HCT116 (cell line): ENCODE measurements around the gene FATE1. TPM values are rescaled to one million over a fixed set of nuclear protein-coding genes. Genes with fewer than 3 reads are reported as not detected.

ENCODE experiments used
- ATAC-seq: fragments of 200-7000 bp; cut with Tn5 transposase; 2 replicates; pipeline ENCODE4 v1.9.1; 2020; ENCODE audit warnings: mild to moderate bottlenecking, moderate library complexity
- BruUV-seq: library from RNA; stranded (reverse); fragments of 400-500 nt; replicated peaks from 2 replicates; lab custom pipeline; 2021; lab: Mats Ljungman, UMichigan
- CTCF ChIA-PET: fragments of 300-600 bp; sonication (Branson Sonifier 250); formaldehyde crosslinking; loops from one replicate; lab custom pipeline; 2021; ENCODE audit warnings: antibody characterized with exemption; lab: Charles Lee
- POLR2A ChIA-PET: fragments of 300-600, 350-600 bp; sonication (Branson Sonifier 250); formaldehyde crosslinking; loops from one replicate; lab custom pipeline; 2021; ENCODE audit warnings: antibody characterized with exemption; lab: Charles Lee
- RAD21 ChIA-PET, 2 experiments: fragments of 300-600 bp; sonication (Branson Sonifier 250); formaldehyde crosslinking; loops; one replicate each; lab custom pipeline; 2023; ENCODE audit warnings: low total read pairs in 2 of 2; ENCODE audit not compliant: uncharacterized antibody in 2 of 2, unreplicated experiment in 2 of 2, low non-redundant PET in 1 of 2; lab: Charles Lee
- DNase-seq: peaks from one replicate; pipeline ENCODE4 v3.0.0-alpha.2; 2010; ENCODE audit warnings: low read depth, low spot score
- H2AFZ ChIP-seq: fragments of 200-600 bp; shearing (Covaris generic), sonication (generic); 2 replicates; pipeline ENCODE4 v1.6.1; 2017; ENCODE audit warnings: low read depth, mixed run types, mixed read lengths, antibody characterized with exemption, low read length; ENCODE audit not compliant: poor library complexity, severe bottlenecking
- H3K27ac ChIP-seq: 2 replicates; pipeline ENCODE4 v1.5.1; 2012; ENCODE audit warnings: low read depth, low read length
- H3K27me3 ChIP-seq: fragments of 200-600 bp; sonication (generic); 2 replicates; pipeline ENCODE4 v1.6.1; 2016; ENCODE audit warnings: mixed run types, low read length, mixed read lengths; ENCODE audit not compliant: insufficient read depth
- H3K36me3 ChIP-seq, 2 experiments: fragments of 200-500 bp in 1 of 2; fragments of 200-600 bp in 1 of 2; sonication (Bioruptor generic) in 1 of 2; sonication (generic) in 1 of 2; 2 replicates each; pipeline versions ENCODE4 v1.5.1 to v1.6.1; 2014 to 2016; ENCODE audit warnings: low read length in 2 of 2, inconsistent platforms in 1 of 2, mixed read lengths in 1 of 2, mixed run types in 1 of 2; ENCODE audit not compliant: insufficient read depth in 2 of 2, control insufficient read depth in 1 of 2
- H3K4me1 ChIP-seq, 2 experiments: fragments of 200-600 bp in 1 of 2; sonication (generic) in 1 of 2; 2 replicates each; pipeline versions ENCODE4 v1.5.1 to v1.6.1; 2012 to 2017; ENCODE audit warnings: low read length in 2 of 2, inconsistent platforms in 1 of 2, mild to moderate bottlenecking in 1 of 2, mixed read lengths in 1 of 2, mixed run types in 1 of 2, moderate library complexity in 1 of 2; ENCODE audit not compliant: insufficient read depth in 2 of 2, control insufficient read depth in 1 of 2
- H3K4me2 ChIP-seq: fragments of 200-600 bp; sonication (generic); 2 replicates; pipeline ENCODE4 v1.6.1; 2017; ENCODE audit warnings: mixed run types, low read length, mixed read lengths
- H3K4me3 ChIP-seq, 2 experiments: fragments of 200-600 bp in 1 of 2; sonication (generic) in 1 of 2; replicated peaks in 1 of 2; 2 replicates each; pipeline ENCODE4 v1.5.1; 2011 to 2016; ENCODE audit warnings: low read length in 2 of 2, control low read depth in 1 of 2, low read depth in 1 of 2, mild to moderate bottlenecking in 1 of 2, mixed read lengths in 1 of 2, mixed run types in 1 of 2
- H3K79me2 ChIP-seq: fragments of 200-600 bp; sonication (generic); 2 replicates; pipeline ENCODE4 v1.6.1; 2017; ENCODE audit warnings: mild to moderate bottlenecking, mixed run types, low read length, moderate library complexity, mixed read lengths; ENCODE audit not compliant: insufficient read depth
- H3K9ac ChIP-seq: fragments of 200-600 bp; sonication (generic); 2 replicates; pipeline ENCODE4 v1.6.1; 2016; ENCODE audit warnings: low read length, mixed read lengths
- H3K9me2 ChIP-seq: fragments of 200-600 bp; sonication (generic), shearing (Covaris generic); 2 replicates; pipeline ENCODE4 v1.6.1; 2017; ENCODE audit warnings: mixed run types, mild to moderate bottlenecking, moderate library complexity; ENCODE audit not compliant: insufficient read depth
- H3K9me3 ChIP-seq, 2 experiments: fragments of 200-500 bp in 1 of 2; fragments of 200-600 bp in 1 of 2; sonication (Bioruptor generic) in 1 of 2; sonication (generic) in 1 of 2; 2 replicates each; pipeline ENCODE4 v1.6.1; 2014 to 2017; ENCODE audit warnings: low read length in 2 of 2, mixed read lengths in 2 of 2, inconsistent platforms in 1 of 2, low read depth in 1 of 2, mild to moderate bottlenecking in 1 of 2, mixed run types in 1 of 2, moderate library complexity in 1 of 2; ENCODE audit not compliant: control insufficient read depth in 1 of 2, insufficient read depth in 1 of 2
- H4K20me1 ChIP-seq: fragments of 200-600 bp; sonication (generic), shearing (Covaris generic); 2 replicates; pipeline ENCODE4 v1.6.1; 2017; ENCODE audit warnings: mixed run types, mild to moderate bottlenecking, moderate library complexity; ENCODE audit not compliant: insufficient read depth
- ELF1 ChIP-seq: IDR thresholded peaks from 2 replicates; pipeline ENCODE4 v1.6.1; 2012; ENCODE audit warnings: low read depth, borderline replicate concordance
- intact Hi-C: fragments of 100-400 bp; cut with micrococcal nuclease; formaldehyde crosslinking; loops from 2 replicates; pipeline ENCODE4 v1.10.0; 2022
- total RNA-seq: library from RNA; stranded (reverse); gene quantifications from one replicate; pipeline ENCODE4 v1.2.1, GENCODE V29; 2021; ENCODE audit not compliant: unreplicated experiment
- TF ChIP-seq, protein P1 (sequence below): IDR thresholded peaks from 2 replicates; pipeline ENCODE4 v1.6.1; 2012
- TF ChIP-seq, protein P2 (sequence below): IDR thresholded peaks from 2 replicates; pipeline ENCODE4 v1.6.1; 2011; ENCODE audit warnings: mild to moderate bottlenecking, low read length, moderate library complexity; ENCODE audit not compliant: insufficient replicate concordance; ENCODE audit errors: extremely low read depth
- TF ChIP-seq, protein P3 (sequence below), 3 experiments: fragments of 200-600 bp in 1 of 3; sonication (generic) in 1 of 3; IDR thresholded peaks in 2 of 3; conservative IDR thresholded peaks in 1 of 3; 2 replicates each; pipeline ENCODE4 v1.5.1; 2012 to 2017; ENCODE audit warnings: low read depth in 2 of 3, low read length in 2 of 3, antibody characterized with exemption in 1 of 3, borderline replicate concordance in 1 of 3, control low read depth in 1 of 3, mild to moderate bottlenecking in 1 of 3, mixed read lengths in 1 of 3, mixed run types in 1 of 3, moderate library complexity in 1 of 3; ENCODE audit not compliant: insufficient read depth in 1 of 3

FATE1 gene
- total RNA-seq, 1 experiment from 2014 or later: not detected

- H3K4me2 ChIP-seq: no peak overlapping the region
- no peaks in the 10 kb centered on the region for H3K4me1 ChIP-seq
- no peaks in the 10 kb centered on the region for H3K79me2 ChIP-seq
- DNase-seq (no peak), ATAC-seq (no peak)
- H2AFZ ChIP-seq: no peak overlapping the region
- no peaks in the 10 kb centered on the region for H3K27me3 ChIP-seq
- H3K9me2 ChIP-seq: no peaks in the 10 kb centered on the region
- no peak overlapping the region for H3K4me3 ChIP-seq
- no peak overlapping the region for H3K9ac ChIP-seq
- H4K20me1 ChIP-seq: no peaks in the 10 kb centered on the region
- ChIA-PET POLR2A (no interaction called here), RAD21 (no interaction called here), CTCF (no interaction called here)
- TF ChIP-seq, protein P1, sequence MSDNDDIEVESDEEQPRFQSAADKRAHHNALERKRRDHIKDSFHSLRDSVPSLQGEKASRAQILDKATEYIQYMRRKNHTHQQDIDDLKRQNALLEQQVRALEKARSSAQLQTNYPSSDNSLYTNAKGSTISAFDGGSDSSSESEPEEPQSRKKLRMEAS: no peak
- TF ChIP-seq, protein P2, sequence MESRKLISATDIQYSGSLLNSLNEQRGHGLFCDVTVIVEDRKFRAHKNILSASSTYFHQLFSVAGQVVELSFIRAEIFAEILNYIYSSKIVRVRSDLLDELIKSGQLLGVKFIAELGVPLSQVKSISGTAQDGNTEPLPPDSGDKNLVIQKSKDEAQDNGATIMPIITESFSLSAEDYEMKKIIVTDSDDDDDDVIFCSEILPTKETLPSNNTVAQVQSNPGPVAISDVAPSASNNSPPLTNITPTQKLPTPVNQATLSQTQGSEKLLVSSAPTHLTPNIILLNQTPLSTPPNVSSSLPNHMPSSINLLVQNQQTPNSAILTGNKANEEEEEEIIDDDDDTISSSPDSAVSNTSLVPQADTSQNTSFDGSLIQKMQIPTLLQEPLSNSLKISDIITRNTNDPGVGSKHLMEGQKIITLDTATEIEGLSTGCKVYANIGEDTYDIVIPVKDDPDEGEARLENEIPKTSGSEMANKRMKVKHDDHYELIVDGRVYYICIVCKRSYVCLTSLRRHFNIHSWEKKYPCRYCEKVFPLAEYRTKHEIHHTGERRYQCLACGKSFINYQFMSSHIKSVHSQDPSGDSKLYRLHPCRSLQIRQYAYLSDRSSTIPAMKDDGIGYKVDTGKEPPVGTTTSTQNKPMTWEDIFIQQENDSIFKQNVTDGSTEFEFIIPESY: no peak
- H3K9me3 ChIP-seq: no peaks in the 10 kb centered on the region
- no peaks in the 10 kb centered on the region for H3K36me3 ChIP-seq
- no TSS peak for BruUV-seq
- H3K27ac ChIP-seq: no peak overlapping the region
- intact Hi-C loops: no loop called here
Measured at GRCh38 chrX:151700581-151700980, 15.3 kb upstream of the FATE1 start.

DNA sequence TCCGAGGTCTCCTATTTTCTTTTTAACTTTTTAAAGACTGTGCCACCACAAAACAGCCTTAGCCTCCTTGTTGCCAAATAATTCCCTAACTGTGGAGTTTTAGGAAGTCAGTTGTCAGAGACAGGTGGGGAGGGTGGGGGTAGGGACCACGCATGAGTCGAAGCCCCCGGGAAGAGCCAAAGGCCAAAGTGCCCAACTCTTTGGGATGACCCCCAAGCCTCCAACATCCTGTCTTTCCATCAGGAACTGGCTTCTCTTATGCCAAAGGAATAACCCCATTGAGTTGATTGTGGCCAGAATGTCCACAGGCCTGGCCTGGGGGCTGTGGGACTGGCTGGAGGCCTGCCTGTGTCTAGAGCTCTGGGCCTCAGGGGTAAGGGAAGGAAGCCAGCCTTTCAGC, 14.8 kb upstream of the FATE1 start:
- H3K27ac ChIP-seq: no peak overlapping the region
- ChIA-PET POLR2A (no interaction called here), CTCF (no interaction called here), RAD21 (no interaction called here)
- no peaks in the 10 kb centered on the region for H4K20me1 ChIP-seq
- no peak overlapping the region for H2AFZ ChIP-seq
- no peaks in the 10 kb centered on the region for H3K27me3 ChIP-seq
- no peak for TF ChIP-seq ELF1
- TF ChIP-seq, protein P3, sequence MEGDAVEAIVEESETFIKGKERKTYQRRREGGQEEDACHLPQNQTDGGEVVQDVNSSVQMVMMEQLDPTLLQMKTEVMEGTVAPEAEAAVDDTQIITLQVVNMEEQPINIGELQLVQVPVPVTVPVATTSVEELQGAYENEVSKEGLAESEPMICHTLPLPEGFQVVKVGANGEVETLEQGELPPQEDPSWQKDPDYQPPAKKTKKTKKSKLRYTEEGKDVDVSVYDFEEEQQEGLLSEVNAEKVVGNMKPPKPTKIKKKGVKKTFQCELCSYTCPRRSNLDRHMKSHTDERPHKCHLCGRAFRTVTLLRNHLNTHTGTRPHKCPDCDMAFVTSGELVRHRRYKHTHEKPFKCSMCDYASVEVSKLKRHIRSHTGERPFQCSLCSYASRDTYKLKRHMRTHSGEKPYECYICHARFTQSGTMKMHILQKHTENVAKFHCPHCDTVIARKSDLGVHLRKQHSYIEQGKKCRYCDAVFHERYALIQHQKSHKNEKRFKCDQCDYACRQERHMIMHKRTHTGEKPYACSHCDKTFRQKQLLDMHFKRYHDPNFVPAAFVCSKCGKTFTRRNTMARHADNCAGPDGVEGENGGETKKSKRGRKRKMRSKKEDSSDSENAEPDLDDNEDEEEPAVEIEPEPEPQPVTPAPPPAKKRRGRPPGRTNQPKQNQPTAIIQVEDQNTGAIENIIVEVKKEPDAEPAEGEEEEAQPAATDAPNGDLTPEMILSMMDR (IDR thresholded peaks at IDR 0.05 in 2 of 3, conservative IDR thresholded peaks at IDR 0.05 in 1 of 3; ENCODE audit: borderline replicate concordance in 1 of 3, insufficient read depth in 1 of 3, low read depth in 2 of 3, low read length in 2 of 3): no peak
- intact Hi-C loops: no loop called here
- no peak overlapping the region for H3K4me3 ChIP-seq
- no peaks in the 10 kb centered on the region for H3K36me3 ChIP-seq
- H3K9me2 ChIP-seq: no peaks in the 10 kb centered on the region
- no peak overlapping the region for H3K9ac ChIP-seq
- H3K4me2 ChIP-seq: no peak overlapping the region
- H3K9me3 ChIP-seq: no peaks in the 10 kb centered on the region
- no peak for ATAC-seq
- no peak for DNase-seq
- no peaks in the 10 kb centered on the region for H3K4me1 ChIP-seq
- H3K79me2 ChIP-seq: no peaks in the 10 kb centered on the region
- no TSS peak for BruUV-seq
